ENCODE results near the gene MEIS2.

MEIS2 gene

GRCh38 chr15:36903922-36904556, 196.3 kb downstream of the MEIS2 start:
- no peak overlapping the region for H3K4me3 ChIP-seq (replicated peaks; ENCODE audit: low read depth, low read length)
- no peaks in the 10 kb centered on the region; the same call in 1 of the 2 replicates for H3K36me3 ChIP-seq (ENCODE audit: control insufficient read depth, insufficient read depth, low read length)
- H3K27me3 ChIP-seq (replicated peaks; ENCODE audit: control insufficient read depth, insufficient read depth, low read length) = no peaks in the 10 kb centered on the region
- TF ChIP-seq CTCF (IDR thresholded peaks at IDR 0.05; ENCODE audit: insufficient read depth, low read length, poor library complexity, severe bottlenecking) = no peak
- no peak for DNase-seq (ENCODE audit: extremely low read depth, insufficient read length)

GRCh38 chr15:36903195-36903594, 197.2 kb downstream of the MEIS2 start:
- DNase-seq (ENCODE audit: extremely low read depth, insufficient read length) = no peak
- no peak for TF ChIP-seq CTCF (IDR thresholded peaks at IDR 0.05; ENCODE audit: insufficient read depth, low read length, poor library complexity, severe bottlenecking)
- Histone ChIP-seq H3K27me3 (replicated peaks; ENCODE audit: control insufficient read depth, insufficient read depth, low read length) (no peaks in the 10 kb centered on the region), H3K36me3 (ENCODE audit: control insufficient read depth, insufficient read depth, low read length) (no peaks in the 10 kb centered on the region; the same call in 1 of the 2 replicates), H3K4me3 (replicated peaks; ENCODE audit: low read depth, low read length) (no peak overlapping the region)

- H3K27me3 ChIP-seq (replicated peaks; ENCODE audit: control insufficient read depth, insufficient read depth, low read length) = no peaks in the 10 kb centered on the region
- no peak for DNase-seq (ENCODE audit: extremely low read depth, insufficient read length)
- H3K36me3 ChIP-seq (ENCODE audit: control insufficient read depth, insufficient read depth, low read length) = no peaks in the 10 kb centered on the region; the same call in 1 of the 2 replicates
- no peak for TF ChIP-seq CTCF (IDR thresholded peaks at IDR 0.05; ENCODE audit: insufficient read depth, low read length, poor library complexity, severe bottlenecking)
- H3K4me3 ChIP-seq (replicated peaks; ENCODE audit: low read depth, low read length) = no peak overlapping the region
Observed at GRCh38 chr15:36901012-36901411, 199.3 kb downstream of the MEIS2 start.

- Histone ChIP-seq H3K27me3 (replicated peaks; ENCODE audit: control insufficient read depth, insufficient read depth, low read length) (no peaks in the 10 kb centered on the region), H3K4me3 (replicated peaks; ENCODE audit: low read depth, low read length) (no peak overlapping the region), H3K36me3 (ENCODE audit: control insufficient read depth, insufficient read depth, low read length) (peaks cover 3% of the 10 kb centered on the region)
- no peak for TF ChIP-seq CTCF (IDR thresholded peaks at IDR 0.05; ENCODE audit: insufficient read depth, low read length, poor library complexity, severe bottlenecking)
- DNase-seq (ENCODE audit: extremely low read depth, insufficient read length) = no peak
Observed at GRCh38 chr15:36899696-36900095, 200.7 kb downstream of the MEIS2 start.

GRCh38 chr15:36898536-36899126, 201.7 kb downstream of the MEIS2 start:
- TF ChIP-seq CTCF (IDR thresholded peaks at IDR 0.05; ENCODE audit: insufficient read depth, low read length, poor library complexity, severe bottlenecking) = no peak
- no peak overlapping the region for H3K4me3 ChIP-seq (replicated peaks; ENCODE audit: low read depth, low read length)
- H3K36me3 ChIP-seq (ENCODE audit: control insufficient read depth, insufficient read depth, low read length) = peaks cover 3% of the 10 kb centered on the region
- H3K27me3 ChIP-seq (replicated peaks; ENCODE audit: control insufficient read depth, insufficient read depth, low read length) = no peaks in the 10 kb centered on the region
- DNase-seq (ENCODE audit: extremely low read depth, insufficient read length) = no peak

Measured in GM06990 (cell line).